Inflammatory macrophage treated with lipopolysaccharide for 1 hour (primary cell): ENCODE measurements around the gene YY1.
A peak's percentile ranks its signal among the peaks of the same experiment; 100 is the strongest.
"Not testable (repeated sequence)": the region's sequence is repeated elsewhere in the genome, so short reads cannot be mapped to it uniquely, and the experiment has no call there.

ENCODE experiments used
- DNase-seq, 2 donors: peaks; one replicate each; pipeline ENCODE4 v3.0.0-alpha.2; 2020 to 2022

The YY1 gene

GRCh38 chr14:100238419-100239210 is at the start of gene YY1:
Gene YY1, plus strand, starts transcription at chr14:100239144. Its CDS starts 101 bp downstream, at chr14:100239245.
- peak; percentile 98 to 99 for DNase-seq

- DNase-seq, result no peak
Observed at GRCh38 chr14:100190126-100190525, 48.8 kb upstream of the YY1 start.

- DNase-seq, result no peak
Observed at GRCh38 chr14:100191584-100192249, 47.2 kb upstream of the YY1 start.

GRCh38 chr14:100192250-100192671 is 46.7 kb upstream of the YY1 start:
- DNase-seq, result no peak

- DNase-seq, result peak; percentile 98 to 100
Observed at GRCh38 chr14:100192672-100193416, 46.1 kb upstream of the YY1 start.

- no peak for DNase-seq
Observed at GRCh38 chr14:100193417-100194357, 45.3 kb upstream of the YY1 start.

- DNase-seq, result no peak
Observed at GRCh38 chr14:100199240-100199860, 39.6 kb upstream of the YY1 start.

GRCh38 chr14:100200311-100200710 is 38.6 kb upstream of the YY1 start:
- DNase-seq, result no peak

GRCh38 chr14:100201701-100202100 is 37.2 kb upstream of the YY1 start:
- DNase-seq, result no peak

- no peak for DNase-seq
Observed at GRCh38 chr14:100202712-100203111, 36.2 kb upstream of the YY1 start.

- DNase-seq, result no peak
Observed at GRCh38 chr14:100203146-100203545, 35.8 kb upstream of the YY1 start.

GRCh38 chr14:100203962-100204834 is 34.7 kb upstream of the YY1 start:
- no peak for DNase-seq

- DNase-seq, result not testable (repeated sequence)
Observed at GRCh38 chr14:100204835-100205167, 34.1 kb upstream of the YY1 start.

- DNase-seq, result not testable (repeated sequence)
Observed at GRCh38 chr14:100207588-100207987, 31.4 kb upstream of the YY1 start.

GRCh38 chr14:100208136-100208535 is 30.8 kb upstream of the YY1 start:
- not testable (repeated sequence) for DNase-seq

- DNase-seq, result no peak
Observed at GRCh38 chr14:100211366-100211765, 27.6 kb upstream of the YY1 start.

- no peak for DNase-seq
Observed at GRCh38 chr14:100211893-100212292, 27.1 kb upstream of the YY1 start.

GRCh38 chr14:100212476-100213333 is 26.2 kb upstream of the YY1 start:
- no peak for DNase-seq

GRCh38 chr14:100213587-100213955 is 25.4 kb upstream of the YY1 start:
- DNase-seq, result no peak
